Renal pelvis (tissue), 4 donors: ENCODE data around the gene GNAZ. TPM values are rescaled to one million over a fixed set of nuclear protein-coding genes. Genes with fewer than 3 reads are reported as not detected.

Experiments
- DNase-seq: peaks from one replicate; pipeline ENCODE4 v3.0.0-alpha.2; 2013
- polyA plus RNA-seq, 3 donors: library from polyadenylated mRNA; unstranded; fragments of 120-200 nt; gene quantifications; one replicate each; pipeline ENCODE4 v1.2.1, GENCODE V29; 2013; ENCODE audit not compliant: insufficient read length in 3 of 3

GNAZ gene
- polyA plus RNA-seq, 3 donors, result 5.9 to 7.8 (median 6.9) TPM

- DNase-seq, result no peak
These were observed 21.4 kb downstream of the GNAZ start for GRCh38 chr22:23091760-23092159.

DNA sequence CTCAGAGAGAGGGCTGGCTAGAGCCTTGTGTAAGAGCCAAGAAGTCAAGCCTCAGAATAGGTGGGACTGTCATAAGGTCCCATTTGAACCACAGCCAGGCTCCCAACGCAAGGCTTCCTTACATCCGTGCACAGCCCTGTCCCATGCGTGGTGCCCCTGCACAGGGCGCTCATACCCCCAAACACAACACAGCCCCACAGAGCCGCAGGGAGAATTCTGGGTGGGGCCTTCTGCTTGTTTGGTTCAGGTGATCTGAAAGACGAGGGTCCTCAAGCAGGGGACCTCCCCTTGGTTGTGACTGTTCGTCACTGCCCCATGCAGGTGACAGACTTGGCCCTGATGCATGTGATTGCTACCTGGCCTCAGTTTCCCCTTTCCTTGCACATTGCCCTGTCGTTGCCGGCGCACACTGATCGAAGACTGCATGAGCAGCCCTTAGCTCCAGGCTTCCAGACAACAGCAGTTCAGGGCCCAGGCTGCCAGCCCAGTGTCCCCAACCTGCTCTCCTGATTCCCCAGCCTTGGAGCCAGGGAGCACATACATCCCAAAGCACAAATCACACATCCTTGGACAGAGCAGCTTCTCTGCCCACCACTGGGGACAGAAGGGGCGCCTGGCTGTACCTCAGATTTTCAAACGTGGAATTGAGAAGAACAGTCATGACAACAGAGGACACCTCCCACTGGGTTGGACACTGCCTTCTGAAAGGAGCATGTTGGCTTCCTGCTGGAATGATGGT lies 22.1 kb downstream of the GNAZ start:
- no peak for DNase-seq

DNA sequence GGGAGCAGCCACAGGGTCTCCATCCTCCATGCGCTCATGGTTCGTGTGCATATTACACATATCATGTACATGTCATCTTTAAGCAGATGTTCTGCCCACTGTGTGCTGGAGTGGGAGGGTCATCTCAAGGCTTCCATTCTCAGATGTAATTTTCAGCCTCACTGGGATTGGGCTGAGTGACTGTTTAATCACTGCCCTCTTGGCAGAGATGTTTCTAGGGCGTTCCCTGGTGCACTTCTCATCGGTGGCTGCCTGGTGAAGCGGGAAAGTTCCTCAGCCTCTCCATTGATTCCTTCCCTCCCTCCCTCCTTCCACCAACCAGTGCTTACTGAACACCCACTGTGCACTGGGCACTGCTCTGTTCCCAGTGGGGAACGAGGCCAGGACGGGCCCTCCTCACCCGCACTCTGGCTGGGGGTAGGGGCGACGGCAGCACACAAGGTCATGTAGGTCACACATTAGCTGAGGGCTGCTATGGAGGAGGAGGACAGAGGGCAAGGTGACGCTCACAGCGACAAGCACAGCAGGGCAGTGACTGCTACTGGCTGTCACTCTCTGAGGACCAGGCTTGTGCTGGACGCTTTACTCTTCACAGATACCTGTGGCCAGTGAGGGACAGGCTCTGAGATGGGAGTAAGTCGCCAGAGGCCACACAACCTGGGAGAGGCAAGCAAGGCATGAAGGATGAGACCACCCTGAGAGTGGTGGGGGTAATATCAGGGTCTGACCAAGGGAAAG lies 22.9 kb downstream of the GNAZ start:
- DNase-seq, result no peak

GRCh38 chr22:23094260-23094659 lies 23.9 kb downstream of the GNAZ start:
- no peak for DNase-seq

- no peak for DNase-seq
These were observed 24.7 kb downstream of the GNAZ start for GRCh38 chr22:23094695-23095681.

DNA sequence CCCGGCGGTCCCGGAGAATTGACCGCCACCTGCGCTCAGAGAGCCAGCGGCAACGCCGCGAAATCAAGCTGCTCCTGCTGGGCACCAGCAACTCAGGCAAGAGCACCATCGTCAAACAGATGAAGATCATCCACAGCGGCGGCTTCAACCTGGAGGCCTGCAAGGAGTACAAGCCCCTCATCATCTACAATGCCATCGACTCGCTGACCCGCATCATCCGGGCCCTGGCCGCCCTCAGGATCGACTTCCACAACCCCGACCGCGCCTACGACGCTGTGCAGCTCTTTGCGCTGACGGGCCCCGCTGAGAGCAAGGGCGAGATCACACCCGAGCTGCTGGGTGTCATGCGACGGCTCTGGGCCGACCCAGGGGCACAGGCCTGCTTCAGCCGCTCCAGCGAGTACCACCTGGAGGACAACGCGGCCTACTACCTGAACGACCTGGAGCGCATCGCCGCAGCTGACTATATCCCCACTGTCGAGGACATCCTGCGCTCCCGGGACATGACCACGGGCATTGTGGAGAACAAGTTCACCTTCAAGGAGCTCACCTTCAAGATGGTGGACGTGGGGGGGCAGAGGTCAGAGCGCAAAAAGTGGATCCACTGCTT lies 25.5 kb downstream of the GNAZ start:
- DNase-seq, result no peak

DNA sequence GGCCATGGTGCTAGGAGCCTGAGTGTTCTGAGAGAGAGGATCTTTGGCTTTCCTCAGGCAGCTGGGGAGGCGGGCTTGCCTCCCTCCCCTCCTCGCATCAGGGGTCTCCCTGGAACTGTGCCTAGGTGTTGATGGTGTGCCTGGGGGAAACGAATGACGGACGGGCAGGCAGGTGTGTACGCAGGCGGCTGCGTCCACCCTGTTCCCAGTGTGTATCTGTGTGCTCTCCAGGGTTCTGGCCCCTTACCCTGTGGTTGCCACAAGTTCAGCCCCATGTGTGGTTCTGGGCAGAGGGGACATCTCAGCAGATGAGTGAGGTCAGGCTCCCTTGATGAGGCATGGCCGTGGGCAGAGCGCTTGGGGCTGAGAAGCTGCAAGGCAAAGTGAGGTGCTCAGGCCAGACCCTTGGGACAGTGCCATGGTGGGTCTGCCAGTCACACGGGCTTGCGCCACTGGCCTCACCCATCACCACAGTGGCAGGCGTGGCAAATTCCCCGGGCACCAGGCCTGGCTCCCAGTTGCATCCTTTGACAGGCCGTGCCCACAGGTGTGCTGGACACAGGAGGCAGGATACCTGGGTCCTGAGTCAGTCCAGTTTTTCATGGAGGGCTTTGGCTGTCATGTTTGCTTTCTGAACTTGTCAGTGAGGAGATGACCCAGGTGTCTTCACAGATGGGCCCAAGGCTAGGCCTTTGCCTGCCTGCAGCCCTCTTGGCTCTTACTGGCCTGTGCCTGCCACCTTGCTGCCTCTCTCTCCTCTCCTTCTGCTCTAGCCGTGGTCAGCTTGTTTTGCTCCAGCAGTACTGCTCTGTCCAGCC lies 27.3 kb downstream of the GNAZ start:
- no peak for DNase-seq

DNA sequence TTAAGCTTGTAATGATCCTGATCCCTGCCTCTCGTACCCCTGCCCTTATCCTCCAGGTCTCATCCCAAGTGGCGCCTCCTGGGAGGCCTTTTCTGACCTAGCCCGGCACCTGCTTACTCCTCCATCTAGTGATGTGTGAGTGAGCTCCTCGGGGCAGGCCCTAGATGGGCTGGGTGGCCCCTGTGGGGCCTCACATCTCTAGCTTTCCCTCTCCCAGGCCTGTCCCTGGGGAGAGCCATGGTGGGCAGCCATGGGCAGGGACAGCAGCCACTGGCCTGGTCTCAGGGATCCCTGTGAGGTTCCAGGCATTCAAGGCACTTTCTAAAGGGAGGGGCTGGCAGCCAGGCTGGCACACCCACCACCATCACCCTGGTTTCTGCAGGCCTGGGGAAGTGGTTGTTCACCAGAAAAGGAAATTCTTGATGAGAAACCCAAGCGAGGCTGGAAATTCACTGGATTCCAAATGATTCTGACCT lies 27.9 kb downstream of the GNAZ start:
- no peak for DNase-seq

GRCh38 chr22:23098718-23099530 lies 28.6 kb downstream of the GNAZ start:
- DNase-seq, result no peak

- DNase-seq, result no peak
These were observed 29.1 kb downstream of the GNAZ start for GRCh38 chr22:23099531-23099804.

- DNase-seq, result no peak
These were observed 29.9 kb downstream of the GNAZ start for GRCh38 chr22:23100124-23100801.

DNA sequence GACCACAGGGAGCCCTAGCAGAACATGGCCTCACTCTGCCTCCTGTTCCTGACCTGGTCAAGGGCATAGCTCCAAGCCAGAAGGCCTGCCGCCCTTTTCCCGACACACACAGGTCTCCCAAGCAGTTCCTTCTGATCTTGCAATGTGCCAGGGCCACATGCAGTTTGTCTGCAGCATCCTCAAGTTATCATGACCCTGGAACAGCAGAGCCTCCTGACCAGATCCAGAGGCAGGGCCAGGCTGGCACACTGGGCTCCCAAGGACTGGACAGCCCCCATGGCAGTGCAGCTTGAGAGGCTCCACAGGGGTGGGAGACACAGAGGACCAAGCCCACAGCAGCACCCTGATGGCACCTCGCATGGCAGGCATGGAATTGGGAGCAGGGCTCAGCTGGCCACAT lies 31.2 kb downstream of the GNAZ start:
- no peak for DNase-seq

- no peak for DNase-seq
These were observed 31.8 kb downstream of the GNAZ start for GRCh38 chr22:23102002-23102655.

DNA sequence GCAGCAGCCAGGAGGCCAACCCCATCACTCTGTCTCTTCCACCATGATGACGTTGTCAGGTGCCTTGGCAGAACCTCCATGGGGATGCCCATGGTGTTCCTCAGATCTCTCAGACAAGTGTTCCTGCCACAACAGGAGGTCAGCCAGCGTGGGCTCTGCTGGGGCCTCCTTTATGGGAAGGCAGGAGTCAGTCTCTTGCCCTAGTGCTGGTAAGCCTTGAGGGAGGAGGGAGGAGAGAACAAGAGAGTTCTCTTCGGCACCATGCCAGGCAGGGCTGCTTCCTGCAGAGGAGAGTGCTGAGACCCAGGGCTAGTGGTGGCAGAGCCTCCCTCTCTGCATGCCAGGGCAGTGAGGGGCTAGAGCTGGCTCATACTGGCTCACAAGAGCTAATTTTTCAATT lies 32.5 kb downstream of the GNAZ start:
- no peak for DNase-seq

DNA sequence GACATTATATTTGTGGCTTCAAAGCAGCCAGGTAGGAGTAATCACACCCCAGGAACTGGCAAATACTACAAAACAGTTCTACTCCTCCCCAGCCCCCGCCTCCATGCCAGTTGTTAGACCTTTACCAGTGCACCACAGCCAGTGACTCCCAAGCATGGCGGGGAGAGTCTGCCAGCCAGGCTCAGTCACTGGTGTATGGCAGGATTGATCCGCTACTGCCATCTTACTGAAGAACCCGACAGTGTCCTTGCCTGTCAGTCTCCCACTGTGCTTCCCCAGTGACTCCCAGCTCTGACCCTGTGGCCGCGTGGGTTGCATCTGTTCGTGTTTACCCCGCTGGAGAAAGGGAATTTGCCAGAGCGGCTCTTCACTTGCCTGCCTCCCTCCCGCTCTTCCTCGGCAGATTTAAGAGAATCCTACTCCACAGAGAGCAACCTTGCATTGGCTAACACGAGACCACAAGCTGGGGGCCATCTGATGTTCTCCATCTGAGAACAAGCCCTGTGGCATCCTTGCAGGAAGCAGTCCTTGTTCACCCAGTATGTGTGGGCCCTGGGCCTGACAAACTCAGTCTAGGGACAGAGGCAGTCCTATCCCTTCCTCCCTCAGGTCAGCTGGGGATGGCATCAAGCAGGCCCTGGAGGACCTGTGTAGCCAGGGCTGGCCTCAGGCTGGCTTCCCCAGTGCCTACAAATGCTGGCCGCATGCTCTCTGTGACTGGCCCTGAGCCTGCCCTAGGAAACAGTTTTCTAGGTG lies 33.1 kb downstream of the GNAZ start:
- DNase-seq, result no peak

DNA sequence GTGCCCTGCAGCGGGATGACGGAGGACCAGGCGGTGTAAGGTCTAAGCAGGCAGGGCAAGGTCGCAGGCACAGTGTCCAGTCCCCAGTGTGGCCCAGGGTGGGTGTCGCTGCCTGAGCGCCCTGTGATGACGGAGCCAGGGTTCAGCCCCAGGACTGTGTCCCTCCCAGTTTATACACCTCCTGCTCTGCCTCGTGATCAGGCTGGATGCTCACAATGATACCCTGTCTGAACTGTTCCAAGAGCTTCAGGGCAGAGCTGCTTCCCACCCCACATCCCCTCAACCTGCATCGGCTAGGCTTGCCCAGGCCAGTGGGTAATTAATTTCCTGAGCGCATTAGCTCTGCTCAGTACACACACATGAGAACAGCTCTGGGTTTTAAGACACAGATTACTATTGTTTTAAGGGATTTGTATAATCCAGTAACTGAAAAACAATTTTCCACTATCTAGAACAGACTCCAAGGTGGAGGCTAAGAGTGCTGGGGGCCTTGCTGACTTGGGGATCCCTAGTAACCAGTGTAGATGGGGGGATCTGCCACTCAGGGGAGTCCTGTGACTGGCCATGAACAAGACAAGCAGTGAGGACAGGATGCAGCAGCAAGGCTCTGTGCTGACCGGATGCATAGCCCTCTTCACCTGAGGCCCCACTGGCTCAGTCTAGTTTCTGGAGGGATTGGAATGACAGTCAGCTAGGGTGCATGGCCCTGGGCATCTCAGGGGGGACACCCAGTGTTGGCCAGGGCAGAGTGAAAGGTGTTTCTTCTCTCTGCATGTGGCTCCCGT lies 34.1 kb downstream of the GNAZ start:
- DNase-seq, result no peak

DNA sequence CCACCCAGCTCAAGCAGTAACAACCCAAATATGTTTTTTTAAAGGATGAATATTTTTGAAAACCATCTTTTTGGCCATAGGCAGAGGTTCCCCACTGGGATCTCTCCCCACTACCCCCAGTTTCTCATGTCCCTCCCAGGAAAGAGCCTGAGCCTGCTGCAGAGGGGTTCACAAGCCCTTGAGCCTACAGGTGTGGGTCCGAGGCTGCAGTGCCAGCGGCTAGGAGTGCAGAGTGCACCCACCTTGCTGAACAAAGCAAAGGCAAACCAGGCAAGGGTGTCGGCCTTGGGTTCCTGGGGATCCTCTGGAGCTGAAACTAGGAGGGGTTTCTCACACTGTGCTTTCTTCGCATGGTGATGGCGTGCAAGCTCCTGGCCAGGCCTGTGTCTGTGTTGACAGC lies 35.0 kb downstream of the GNAZ start:
- DNase-seq, result no peak
